Liver (tissue), 9 donors: Measurements from ENCODE around the gene CERT1. TPM values are rescaled to one million over a fixed set of nuclear protein-coding genes. Genes with fewer than 3 reads are reported as not detected.

Source experiments
- DNase-seq: peaks from one replicate; pipeline ENCODE4 v3.0.0-alpha.2; 2017; ENCODE audit warnings: low spot score
- H3K27ac ChIP-seq, 2 donors: one replicate each; pipeline ENCODE4 v1.7.0; 2013; ENCODE audit warnings: inconsistent platforms in 2 of 2, low read length in 2 of 2, control low read depth in 1 of 2, low read depth in 1 of 2, mild to moderate bottlenecking in 1 of 2
- H3K27me3 ChIP-seq, 4 donors: one replicate each; pipeline versions ENCODE4 v1.6.1 to v1.7.0; 2013; ENCODE audit warnings: low read length in 3 of 4, inconsistent platforms in 1 of 4, mild to moderate bottlenecking in 1 of 4, moderate library complexity in 1 of 4; ENCODE audit not compliant: control insufficient read depth in 4 of 4, insufficient read depth in 4 of 4
- H3K36me3 ChIP-seq, 4 donors: one replicate each; pipeline versions ENCODE4 v1.6.1 to v1.7.0; 2013; ENCODE audit warnings: low read length in 3 of 4, mild to moderate bottlenecking in 3 of 4, low read depth in 1 of 4, moderate library complexity in 1 of 4; ENCODE audit not compliant: control insufficient read depth in 4 of 4, insufficient read depth in 3 of 4
- H3K4me1 ChIP-seq, 4 donors: one replicate each; pipeline versions ENCODE4 v1.6.1 to v1.7.0; 2013; ENCODE audit warnings: low read length in 3 of 4, mild to moderate bottlenecking in 3 of 4, moderate library complexity in 1 of 4; ENCODE audit not compliant: control insufficient read depth in 4 of 4, insufficient read depth in 4 of 4
- H3K4me3 ChIP-seq, 3 donors: one replicate each; pipeline versions ENCODE4 v1.6.1 to v1.7.0; 2013; ENCODE audit warnings: low read length in 3 of 3, control low read depth in 1 of 3, low read depth in 1 of 3, mild to moderate bottlenecking in 1 of 3
- H3K9ac ChIP-seq, 2 donors: one replicate each; pipeline ENCODE4 v1.7.0; 2013; ENCODE audit warnings: low read length in 2 of 2, mild to moderate bottlenecking in 2 of 2, moderate library complexity in 2 of 2, control low read depth in 1 of 2, low read depth in 1 of 2
- H3K9me3 ChIP-seq, 4 donors: one replicate each; pipeline versions ENCODE4 v1.6.1 to v1.7.0; 2013; ENCODE audit warnings: low read length in 3 of 4; ENCODE audit not compliant: control insufficient read depth in 4 of 4
- CTCF ChIP-seq: fragments of 150-350 bp; IDR thresholded peaks from 2 replicates; pipeline ENCODE4 v1.5.1; 2017; ENCODE audit warnings: improper control_type of control experiment, low read depth, low read length; ENCODE audit not compliant: missing input control
- EGR1 ChIP-seq, 2 donors: IDR thresholded peaks; 2 replicates each; pipeline ENCODE4 v1.6.1; 2016 to 2018; ENCODE audit warnings: antibody characterized with exemption in 2 of 2, low read depth in 2 of 2
- FOXA1 ChIP-seq: IDR thresholded peaks from 2 replicates; pipeline ENCODE4 v1.6.1; 2016; ENCODE audit warnings: antibody characterized with exemption
- FOXA2 ChIP-seq: IDR thresholded peaks from 2 replicates; pipeline ENCODE4 v1.6.1; 2016; ENCODE audit warnings: antibody characterized with exemption
- GABPA ChIP-seq, 2 donors: IDR thresholded peaks in 1 of 2; conservative IDR thresholded peaks in 1 of 2; 2 replicates each; pipeline ENCODE4 v1.6.1; 2016; ENCODE audit warnings: antibody characterized with exemption in 2 of 2, mild to moderate bottlenecking in 1 of 2, moderate library complexity in 1 of 2
- HNF4A ChIP-seq, 2 donors: conservative IDR thresholded peaks; 2 replicates each; pipeline ENCODE4 v1.6.1; 2016; ENCODE audit warnings: antibody characterized with exemption in 2 of 2, mild to moderate bottlenecking in 2 of 2
- HNF4G ChIP-seq: IDR thresholded peaks from 2 replicates; pipeline ENCODE4 v1.6.1; 2016; ENCODE audit warnings: antibody characterized with exemption
- JUND ChIP-seq, 2 donors: IDR thresholded peaks; 2 replicates each; pipeline ENCODE4 v1.6.1; 2016; ENCODE audit warnings: antibody characterized with exemption in 2 of 2
- NR2F2 ChIP-seq: IDR thresholded peaks from 2 replicates; pipeline ENCODE4 v1.6.1; 2016; ENCODE audit warnings: antibody characterized with exemption
- RAD21 ChIP-seq, 2 donors: IDR thresholded peaks; 2 replicates each; pipeline ENCODE4 v1.6.1; 2016; ENCODE audit warnings: antibody characterized with exemption in 2 of 2, mild to moderate bottlenecking in 2 of 2
- SP1 ChIP-seq: IDR thresholded peaks from 2 replicates; pipeline ENCODE4 v1.6.1; 2018; ENCODE audit warnings: antibody characterized with exemption, mild to moderate bottlenecking
- TAF1 ChIP-seq: conservative IDR thresholded peaks from 2 replicates; pipeline ENCODE4 v1.6.1; 2016; ENCODE audit warnings: antibody characterized with exemption, mild to moderate bottlenecking
- YY1 ChIP-seq: IDR thresholded peaks from 2 replicates; pipeline ENCODE4 v1.6.1; 2016; ENCODE audit warnings: antibody characterized with exemption, mild to moderate bottlenecking
- ZBTB33 ChIP-seq: IDR thresholded peaks from 2 replicates; pipeline ENCODE4 v1.6.1; 2016; ENCODE audit warnings: antibody characterized with exemption
- WGBS: extraction: QIAGEN DNeasy Blood & Tissue Kit; methylation state at CpG from one replicate; pipeline ENCODE4 v1.1.7; 2013; 5-methylcytosine and 5-hydroxymethylcytosine counted together
- polyA plus RNA-seq, 2 donors: library from polyadenylated mRNA; stranded (reverse) in 1 of 2; unstranded in 1 of 2; fragments of 200-250 nt in 1 of 2; fragments of >200 nt in 1 of 2; fragmentation: Nextera tagmentation in 1 of 2; extraction: Ambion mirVana in 1 of 2; gene quantifications; one replicate each; pipeline versions ENCODE4 v1.2.1 to v1.2.3, GENCODE V29; 2013 to 2015
- total RNA-seq, 2 donors: library from RNA; depleted of rRNA; stranded (reverse); fragments of >200 nt; gene quantifications; one replicate each; pipeline ENCODE4 v1.2.3, GENCODE V29; 2014
- TF ChIP-seq, protein P1 (sequence below): IDR thresholded peaks from 2 replicates; pipeline ENCODE4 v1.6.1; 2016; ENCODE audit warnings: antibody characterized with exemption
- TF ChIP-seq, protein P2 (sequence below): IDR thresholded peaks from 2 replicates; pipeline ENCODE4 v1.6.1; 2016; ENCODE audit warnings: antibody characterized with exemption, mild to moderate bottlenecking
- TF ChIP-seq, protein P3 (sequence below): IDR thresholded peaks from 2 replicates; pipeline ENCODE4 v1.6.1; 2016; ENCODE audit warnings: antibody characterized with exemption
- donor health status: healthy.
- donor health status: healthy.
- donor health status: healthy.
- donor health status: healthy.
- donor health status: healthy.

Gene CERT1
- total and polyA plus RNA-seq, 4 donors = 11.4 to 25.1 (median 16.8) TPM

DNA sequence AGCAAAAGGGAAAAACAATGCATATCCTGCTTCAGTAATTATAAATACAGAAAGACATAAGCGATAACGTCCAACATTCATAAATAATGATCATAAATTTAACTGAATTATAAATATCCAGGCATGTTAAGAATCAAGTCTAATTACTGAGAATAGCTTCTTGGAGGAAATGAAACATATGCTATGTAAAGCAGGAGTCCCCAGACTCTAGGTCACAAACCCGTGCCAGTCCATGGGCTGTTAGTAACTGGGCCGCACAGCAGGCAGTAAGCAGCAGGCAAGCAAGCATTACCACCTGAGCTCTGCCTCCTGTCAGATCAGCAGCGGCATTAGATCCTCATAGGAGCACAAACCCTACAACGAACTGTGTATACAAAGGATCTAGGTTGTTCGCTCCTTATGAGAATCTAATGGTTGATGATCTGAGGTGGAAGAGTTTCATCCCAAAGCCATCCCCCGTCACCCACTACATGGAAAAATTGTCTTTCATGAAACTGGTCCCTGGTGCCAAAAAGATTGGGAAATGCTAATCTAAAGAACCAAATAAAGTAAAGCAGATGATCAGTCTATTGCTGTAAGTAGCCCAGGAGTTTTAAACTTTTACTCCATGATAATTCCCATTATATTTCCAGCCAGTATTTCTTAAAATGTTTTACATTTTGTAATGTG, 50.4 kb downstream of the CERT1 start:
- H3K4me3 ChIP-seq = no peak overlapping the region
- WGBS = 86% methylated on average over 8 of the region's 8 CpGs
- H3K27ac ChIP-seq = no peak overlapping the region
- H3K27me3 ChIP-seq = no peaks in the 10 kb centered on the region
- no peaks in the 10 kb centered on the region for H3K9me3 ChIP-seq
- no peak for DNase-seq
- H3K4me1 ChIP-seq = peaks cover 0 to 5% (median 0%) of the 10 kb centered on the region in 4 donors
- TF ChIP-seq HNF4G (no peak), SP1 (no peak)
- H3K9ac ChIP-seq = no peak overlapping the region
- H3K36me3 ChIP-seq = peaks cover 0 to 2% (median 0%) of the 10 kb centered on the region in 4 donors

GRCh38 chr5:75460532-75460931, 50.9 kb downstream of the CERT1 start:
- no peak for TF ChIP-seq HNF4G
- TF ChIP-seq SP1 = no peak
- no peak for TF ChIP-seq NR2F2
- TF ChIP-seq FOXA1 = no peak
- TF ChIP-seq, protein P1, sequence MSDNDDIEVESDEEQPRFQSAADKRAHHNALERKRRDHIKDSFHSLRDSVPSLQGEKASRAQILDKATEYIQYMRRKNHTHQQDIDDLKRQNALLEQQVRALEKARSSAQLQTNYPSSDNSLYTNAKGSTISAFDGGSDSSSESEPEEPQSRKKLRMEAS = no peak
- no peak for TF ChIP-seq GABPA (IDR thresholded peaks at IDR 0.05 in 1 of 2, conservative IDR thresholded peaks at IDR 0.05 in 1 of 2)
- no peak for TF ChIP-seq RAD21 (IDR thresholded peaks at IDR 0.05)
- TF ChIP-seq EGR1 (IDR thresholded peaks at IDR 0.05; ENCODE audit: low read depth in 2 of 2) = no peak
- TF ChIP-seq, protein P2, sequence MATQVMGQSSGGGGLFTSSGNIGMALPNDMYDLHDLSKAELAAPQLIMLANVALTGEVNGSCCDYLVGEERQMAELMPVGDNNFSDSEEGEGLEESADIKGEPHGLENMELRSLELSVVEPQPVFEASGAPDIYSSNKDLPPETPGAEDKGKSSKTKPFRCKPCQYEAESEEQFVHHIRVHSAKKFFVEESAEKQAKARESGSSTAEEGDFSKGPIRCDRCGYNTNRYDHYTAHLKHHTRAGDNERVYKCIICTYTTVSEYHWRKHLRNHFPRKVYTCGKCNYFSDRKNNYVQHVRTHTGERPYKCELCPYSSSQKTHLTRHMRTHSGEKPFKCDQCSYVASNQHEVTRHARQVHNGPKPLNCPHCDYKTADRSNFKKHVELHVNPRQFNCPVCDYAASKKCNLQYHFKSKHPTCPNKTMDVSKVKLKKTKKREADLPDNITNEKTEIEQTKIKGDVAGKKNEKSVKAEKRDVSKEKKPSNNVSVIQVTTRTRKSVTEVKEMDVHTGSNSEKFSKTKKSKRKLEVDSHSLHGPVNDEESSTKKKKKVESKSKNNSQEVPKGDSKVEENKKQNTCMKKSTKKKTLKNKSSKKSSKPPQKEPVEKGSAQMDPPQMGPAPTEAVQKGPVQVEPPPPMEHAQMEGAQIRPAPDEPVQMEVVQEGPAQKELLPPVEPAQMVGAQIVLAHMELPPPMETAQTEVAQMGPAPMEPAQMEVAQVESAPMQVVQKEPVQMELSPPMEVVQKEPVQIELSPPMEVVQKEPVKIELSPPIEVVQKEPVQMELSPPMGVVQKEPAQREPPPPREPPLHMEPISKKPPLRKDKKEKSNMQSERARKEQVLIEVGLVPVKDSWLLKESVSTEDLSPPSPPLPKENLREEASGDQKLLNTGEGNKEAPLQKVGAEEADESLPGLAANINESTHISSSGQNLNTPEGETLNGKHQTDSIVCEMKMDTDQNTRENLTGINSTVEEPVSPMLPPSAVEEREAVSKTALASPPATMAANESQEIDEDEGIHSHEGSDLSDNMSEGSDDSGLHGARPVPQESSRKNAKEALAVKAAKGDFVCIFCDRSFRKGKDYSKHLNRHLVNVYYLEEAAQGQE = no peak
- no peak for TF ChIP-seq JUND (IDR thresholded peaks at IDR 0.05)
- no peak for TF ChIP-seq FOXA2
- no peak for TF ChIP-seq YY1
- TF ChIP-seq, protein P3, sequence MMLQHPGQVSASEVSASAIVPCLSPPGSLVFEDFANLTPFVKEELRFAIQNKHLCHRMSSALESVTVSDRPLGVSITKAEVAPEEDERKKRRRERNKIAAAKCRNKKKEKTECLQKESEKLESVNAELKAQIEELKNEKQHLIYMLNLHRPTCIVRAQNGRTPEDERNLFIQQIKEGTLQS = no peak
- no peak for DNase-seq
- H3K4me1 ChIP-seq = peaks cover 0 to 3% (median 0%) of the 10 kb centered on the region in 4 donors
- no peak overlapping the region for H3K27ac ChIP-seq
- no peak overlapping the region for H3K9ac ChIP-seq
- H3K36me3 ChIP-seq = peaks cover 0 to 4% (median under 1%) of the 10 kb centered on the region in 4 donors
- H3K4me3 ChIP-seq = no peak overlapping the region
- H3K27me3 ChIP-seq = no peaks in the 10 kb centered on the region
- 45% methylated on average over 2 of the region's 2 CpGs for WGBS
- no peaks in the 10 kb centered on the region for H3K9me3 ChIP-seq

DNA sequence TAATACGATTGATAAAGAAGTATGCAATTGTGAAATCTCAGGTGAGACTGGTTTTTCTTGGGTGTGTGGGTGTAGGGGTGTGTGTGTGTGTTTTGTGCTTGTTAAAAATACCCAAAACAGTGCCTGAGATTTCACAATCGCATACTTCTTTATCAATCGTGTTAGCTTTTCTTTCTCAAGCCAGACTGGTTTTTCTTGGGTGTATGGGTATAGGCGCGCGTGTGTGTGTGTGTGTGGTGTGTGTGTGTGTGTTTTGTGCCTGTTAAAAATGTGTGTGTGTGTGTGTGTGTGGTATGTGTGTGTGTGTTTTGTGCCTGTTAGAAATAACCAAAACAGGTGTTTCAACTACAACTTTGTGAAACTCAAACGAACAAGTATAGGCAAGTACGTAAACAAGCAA, 53.7 kb downstream of the CERT1 start:
- TF ChIP-seq NR2F2 (no peak), YY1 (no peak), FOXA1 (no peak), SP1 (no peak), HNF4A (conservative IDR thresholded peaks at IDR 0.05) (no peak), FOXA2 (no peak), ZBTB33 (no peak), HNF4G (no peak), CTCF (no peak), RAD21 (IDR thresholded peaks at IDR 0.05) (no peak), TAF1 (no peak), EGR1 (IDR thresholded peaks at IDR 0.05; ENCODE audit: low read depth in 2 of 2) (no peak)
- TF ChIP-seq, protein P1 = no peak
- TF ChIP-seq, protein P3 = no peak
- H3K27ac ChIP-seq = no peak overlapping the region
- no peak for DNase-seq
- no peaks in the 10 kb centered on the region for H3K9me3 ChIP-seq
- no peaks in the 10 kb centered on the region for H3K27me3 ChIP-seq
- no peak overlapping the region for H3K9ac ChIP-seq
- peaks cover 0 to 9% (median 3%) of the 10 kb centered on the region in 4 donors for H3K36me3 ChIP-seq
- peaks cover 0 to 3% (median 0%) of the 10 kb centered on the region in 4 donors for H3K4me1 ChIP-seq
- no peak overlapping the region for H3K4me3 ChIP-seq
- WGBS = 88% methylated on average over 8 of the region's 8 CpGs
